Measurements from ENCODE around the gene MGAT4B.

GRCh38 chr5:179779826-179780225, 26.8 kb downstream of the MGAT4B start:
- TF ChIP-seq EZH2phosphoT487 (IDR thresholded peaks at IDR 0.05; ENCODE audit: borderline replicate concordance, low read depth, low read length), result no peak
- no peak for TF ChIP-seq CTCF (conservative IDR thresholded peaks at IDR 0.05; ENCODE audit: low read length)
